ENCODE measurements around the gene FHIT.

DNA sequence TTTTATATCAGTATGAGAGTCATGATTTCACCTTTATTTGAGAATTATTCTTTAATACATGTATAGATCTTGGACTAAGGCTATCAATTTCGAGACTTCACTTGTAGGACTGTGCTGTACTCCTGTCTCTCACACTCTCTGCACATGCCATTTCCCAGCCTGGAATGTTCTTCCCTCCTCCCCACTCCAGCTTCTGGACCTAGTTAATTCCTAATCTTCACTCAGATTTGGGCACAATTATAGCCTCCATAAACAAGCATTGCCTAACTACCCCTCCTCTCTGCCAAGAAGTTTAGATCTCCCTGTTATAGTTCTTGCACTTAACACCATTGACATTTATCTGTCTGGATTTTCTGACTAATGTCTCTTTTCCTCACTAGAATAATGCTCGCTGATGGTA is 88.3 kb downstream of the FHIT start:
- TF ChIP-seq CTCF (IDR thresholded peaks at IDR 0.05 in 4 of 5, conservative IDR thresholded peaks at IDR 0.05 in 1 of 5), result no peak
- TF ChIP-seq POLR2A (IDR thresholded peaks at IDR 0.05), result no peak
